Ovary (tissue), 3 donors: ENCODE data around the gene PROZ.

ENCODE experiments used
- CTCF ChIP-seq, 3 donors: fragments of 450-650 bp in 2 of 3; fragments of 200-600 bp in 1 of 3; IDR thresholded peaks; one replicate each; pipeline versions ENCODE4 v1.5.1 to v1.8.0; 2016 to 2022; ENCODE audit warnings: antibody characterized with exemption in 3 of 3, mild to moderate bottlenecking in 1 of 3
- POLR2A ChIP-seq: fragments of 450-650 bp; IDR thresholded peaks from one replicate; pipeline ENCODE4 v1.6.1; 2017; ENCODE audit warnings: antibody characterized with exemption, mild to moderate bottlenecking, moderate library complexity
- donor health status: DM: no; HTN: no; CAD: no.

GRCh38 chr13:113161433-113161832 lies 3.0 kb downstream of the PROZ start:
- TF ChIP-seq CTCF (IDR thresholded peaks at IDR 0.05) (no peak), POLR2A (no peak)
